ENCODE measurements around the gene ADPRS. TPM values are rescaled to one million over a fixed set of nuclear protein-coding genes. Genes with fewer than 3 reads are reported as not detected.

The ADPRS gene
- total RNA-seq, 1 experiment from 2014 or later = 26.5 TPM

- peaks cover 30% of the 10 kb centered on the region for H3K4me1 Mint-ChIP-seq (ENCODE audit: low read depth, unreplicated experiment)
- DNase-seq = peak; percentile 66
Measured at GRCh38 chr1:36134505-36135329, 46.0 kb downstream of the ADPRS start.

GRCh38 chr1:36135330-36135667 is 46.6 kb downstream of the ADPRS start:
- Mint-ChIP-seq H3K4me3 (ENCODE audit: low read depth, unreplicated experiment) (no peak overlapping the region), H3K27ac (ENCODE audit: unreplicated experiment) (peak overlapping the region; percentile 63), H3K4me1 (ENCODE audit: low read depth, unreplicated experiment) (peaks cover 30% of the 10 kb centered on the region), H3K9me3 (ENCODE audit: low read depth, unreplicated experiment) (no peaks in the 10 kb centered on the region), H3K27me3 (ENCODE audit: unreplicated experiment) (no peaks in the 10 kb centered on the region), H3K36me3 (ENCODE audit: insufficient read depth, unreplicated experiment) (peaks cover 37% of the 10 kb centered on the region)
- no peak for DNase-seq
- CTCF ChIA-PET = interaction anchor here (0.6 to 2.5 kb wide), 19 partner anchors 9 to 315 kb away, joined by 3 to 29 read pairs (median 4); partner anchors contain the start of genes OSCP1 and TRAPPC3
- intact Hi-C loops (cut with micrococcal nuclease; ENCODE audit: unreplicated experiment) = no loop called here
- TF ChIP-seq CTCF (IDR thresholded peaks at IDR 0.05; ENCODE audit: unreplicated experiment) = no peak
- no TSS peak for BruUV-seq (replicated peaks)

More at GRCh38 chr1:36134505-36135329, 46.0 kb downstream of the ADPRS start:
- no TSS peak for BruUV-seq (replicated peaks)
- CTCF ChIA-PET = interaction anchor here (0.6 to 2.5 kb wide), 20 partner anchors 10 to 316 kb away, joined by 3 to 29 read pairs (median 4); partner anchors contain the start of genes OSCP1 and TRAPPC3
- H3K4me3 Mint-ChIP-seq (ENCODE audit: low read depth, unreplicated experiment) = no peak overlapping the region
- no peaks in the 10 kb centered on the region for H3K9me3 Mint-ChIP-seq (ENCODE audit: low read depth, unreplicated experiment)
- H3K27ac Mint-ChIP-seq (ENCODE audit: unreplicated experiment) = peak overlapping the region; percentile 63
- peak; percentile 88 for TF ChIP-seq CTCF (IDR thresholded peaks at IDR 0.05; ENCODE audit: unreplicated experiment)
- peaks cover 31% of the 10 kb centered on the region for H3K36me3 Mint-ChIP-seq (ENCODE audit: insufficient read depth, unreplicated experiment)
- intact Hi-C loops (cut with micrococcal nuclease; ENCODE audit: unreplicated experiment) = loop anchor here (1.0 kb wide), 1 partner anchor 35 kb away; no protein-coding TSS in a partner anchor
- no peaks in the 10 kb centered on the region for H3K27me3 Mint-ChIP-seq (ENCODE audit: unreplicated experiment)

GRCh38 chr1:36135796-36136195 is 47.1 kb downstream of the ADPRS start:
- no TSS peak for BruUV-seq (replicated peaks)
- TF ChIP-seq CTCF (IDR thresholded peaks at IDR 0.05; ENCODE audit: unreplicated experiment) = no peak
- Mint-ChIP-seq H3K27me3 (ENCODE audit: unreplicated experiment) (no peaks in the 10 kb centered on the region), H3K4me3 (ENCODE audit: low read depth, unreplicated experiment) (no peak overlapping the region), H3K9me3 (ENCODE audit: low read depth, unreplicated experiment) (no peaks in the 10 kb centered on the region), H3K36me3 (ENCODE audit: insufficient read depth, unreplicated experiment) (peaks cover 37% of the 10 kb centered on the region), H3K4me1 (ENCODE audit: low read depth, unreplicated experiment) (peaks cover 32% of the 10 kb centered on the region), H3K27ac (ENCODE audit: unreplicated experiment) (peak overlapping the region; percentile 63)
- intact Hi-C loops (cut with micrococcal nuclease; ENCODE audit: unreplicated experiment) = no loop called here
- CTCF ChIA-PET = interaction anchor here (0.9 to 2.5 kb wide), 8 partner anchors 14 to 215 kb away, joined by 3 to 29 read pairs (median 5); partner anchors contain the start of gene TRAPPC3
- DNase-seq = no peak

- no peak overlapping the region for H3K4me3 Mint-ChIP-seq (ENCODE audit: low read depth, unreplicated experiment)
- no peaks in the 10 kb centered on the region for H3K9me3 Mint-ChIP-seq (ENCODE audit: low read depth, unreplicated experiment)
- TF ChIP-seq CTCF (IDR thresholded peaks at IDR 0.05; ENCODE audit: unreplicated experiment) = no peak
- DNase-seq = no peak
- peaks cover 41% of the 10 kb centered on the region for H3K36me3 Mint-ChIP-seq (ENCODE audit: insufficient read depth, unreplicated experiment)
- BruUV-seq (replicated peaks) = no TSS peak
- H3K27me3 Mint-ChIP-seq (ENCODE audit: unreplicated experiment) = no peaks in the 10 kb centered on the region
- H3K27ac Mint-ChIP-seq (ENCODE audit: unreplicated experiment) = peak overlapping the region; percentile 63
- H3K4me1 Mint-ChIP-seq (ENCODE audit: low read depth, unreplicated experiment) = peaks cover 38% of the 10 kb centered on the region
- CTCF ChIA-PET = no interaction called here
- intact Hi-C loops (cut with micrococcal nuclease; ENCODE audit: unreplicated experiment) = no loop called here
Measured at GRCh38 chr1:36136535-36136934, 47.8 kb downstream of the ADPRS start.

Measured in Calu3 (cell line).